HK-2 (cell line): ENCODE data around the gene TRPC3.

Experiments used
- DNase-seq: peaks from one replicate; pipeline ENCODE4 v3.0.0-alpha.2; 2018; ENCODE audit not compliant: unreplicated experiment

TRPC3 gene

DNA sequence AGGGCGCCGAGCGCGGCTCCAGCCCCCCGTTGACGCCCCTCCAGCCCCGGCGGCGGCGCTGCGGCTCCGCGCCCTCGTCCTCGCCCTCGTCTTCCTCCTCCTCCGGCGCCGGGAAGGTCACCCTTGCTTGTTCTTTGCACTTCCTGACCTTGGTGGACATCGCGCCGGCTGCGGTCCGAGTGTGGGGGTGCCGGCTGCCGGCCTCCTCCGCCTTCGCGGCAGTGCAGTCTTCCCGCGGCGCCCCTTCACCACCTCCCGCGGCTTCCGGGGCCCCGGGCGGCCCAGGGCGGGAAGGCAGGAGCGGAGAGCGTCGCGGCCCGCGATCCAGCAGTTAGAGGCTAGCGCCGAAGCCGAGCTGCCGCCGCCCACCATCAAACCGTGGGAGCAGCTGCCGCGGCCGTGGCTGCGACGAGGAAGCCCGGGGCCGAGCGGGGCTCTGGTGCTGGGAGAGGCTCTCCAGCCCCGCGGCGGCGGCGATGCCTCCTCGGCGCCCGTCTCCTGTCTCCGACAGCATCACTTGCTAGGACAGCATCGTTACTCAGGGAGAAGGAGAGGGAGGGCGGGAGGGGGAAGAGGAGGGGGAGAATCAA is at the start of gene TRPC3:
TSS of gene TRPC3 (minus strand) at position 540 of the 590 bp plus-strand sequence. CDS start at position 160, 380 bp downstream.
- peak; percentile 47 for DNase-seq

DNA sequence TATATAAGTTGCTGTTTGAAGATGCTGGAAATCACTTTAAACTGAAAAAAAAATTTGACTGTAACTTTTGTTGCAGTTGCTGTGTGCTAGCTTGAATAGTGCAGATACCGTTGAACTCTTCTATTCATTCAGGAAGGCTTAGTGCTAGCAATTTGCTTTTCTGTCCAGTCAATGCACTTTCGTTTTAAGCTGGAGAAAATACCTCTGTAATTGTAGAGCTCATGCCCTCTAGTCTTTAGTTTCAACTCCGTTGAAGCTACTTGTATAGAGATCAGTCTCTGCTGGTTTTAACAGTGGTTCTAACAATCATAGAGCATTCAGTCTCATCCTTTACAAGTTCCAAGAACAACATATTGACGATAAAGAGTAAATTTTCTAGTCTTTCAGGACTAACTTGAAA is 49.0 kb upstream of the TRPC3 start:
- DNase-seq: no peak

DNA sequence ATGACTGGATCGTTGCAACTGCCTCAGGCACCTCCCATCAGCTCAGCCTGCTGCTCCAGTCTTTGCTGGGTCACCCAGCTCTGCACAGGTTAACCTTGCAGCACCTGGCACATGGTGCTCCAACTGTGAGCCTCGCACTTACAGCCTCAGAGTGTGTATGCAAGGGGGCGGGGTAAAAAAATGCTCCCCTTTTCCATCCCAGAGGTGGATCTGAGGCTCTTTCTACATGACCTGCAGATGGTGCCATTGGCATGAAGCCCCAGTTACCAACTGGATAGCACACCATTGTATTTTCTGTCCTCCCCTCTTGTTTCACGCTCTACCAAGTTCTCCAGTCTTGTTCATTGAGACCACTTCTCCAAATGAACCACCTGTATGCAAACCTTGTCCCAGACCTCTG is 46.2 kb upstream of the TRPC3 start:
- DNase-seq: no peak

DNA sequence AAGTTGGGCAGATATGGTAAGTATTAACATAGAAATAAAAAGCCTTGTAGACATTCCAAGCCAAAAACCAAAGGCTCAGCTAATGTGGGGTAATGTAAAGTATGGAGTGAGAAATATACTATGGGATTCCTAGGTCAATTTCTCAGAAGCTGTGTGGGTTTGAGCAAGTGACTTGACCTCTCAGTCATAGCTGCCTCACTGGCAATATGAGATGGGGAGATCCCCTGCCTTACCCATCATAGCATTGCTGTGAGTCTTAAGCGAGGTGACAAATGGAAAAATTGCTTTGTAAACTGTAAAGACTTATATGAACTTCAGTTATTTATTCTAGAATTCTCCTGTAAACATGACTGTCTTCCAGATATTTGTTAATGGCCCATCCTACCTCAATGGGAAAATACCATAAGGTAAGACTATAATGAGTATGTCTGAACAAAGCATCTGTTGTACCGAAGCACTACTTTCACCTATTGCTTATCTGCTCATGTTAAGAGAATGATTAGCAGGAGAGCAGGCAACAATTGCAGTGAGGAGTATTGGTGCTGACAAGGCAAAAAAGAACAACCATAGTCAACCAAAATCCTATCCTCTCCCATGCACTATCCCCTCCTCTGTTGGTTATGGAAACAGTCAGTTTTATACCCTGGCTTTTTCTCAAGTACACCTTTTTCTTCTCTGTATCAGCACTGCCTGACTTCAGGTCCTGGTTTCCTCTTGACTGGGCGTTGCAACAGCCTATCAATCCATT is 44.1 kb upstream of the TRPC3 start:
- DNase-seq: no peak

DNA sequence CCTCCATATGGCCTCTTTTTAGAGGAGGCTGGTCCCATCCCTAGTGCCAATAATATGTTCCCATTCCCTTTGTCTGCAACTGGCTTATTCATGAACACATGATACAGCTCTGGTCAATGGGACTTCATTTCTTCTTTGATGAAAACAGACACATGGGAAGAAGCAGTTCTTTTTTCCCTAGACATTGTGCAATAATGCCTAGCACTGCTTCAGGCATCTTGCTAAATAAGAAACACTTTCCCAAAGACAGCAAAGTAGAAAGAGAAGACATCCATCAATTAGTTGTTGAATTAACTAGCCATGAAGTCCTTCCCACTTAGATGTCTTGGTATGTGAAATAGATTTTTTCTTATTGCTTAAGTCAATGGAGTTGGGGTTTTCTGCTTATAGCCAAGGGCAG is 40.1 kb upstream of the TRPC3 start:
- DNase-seq: no peak

DNA sequence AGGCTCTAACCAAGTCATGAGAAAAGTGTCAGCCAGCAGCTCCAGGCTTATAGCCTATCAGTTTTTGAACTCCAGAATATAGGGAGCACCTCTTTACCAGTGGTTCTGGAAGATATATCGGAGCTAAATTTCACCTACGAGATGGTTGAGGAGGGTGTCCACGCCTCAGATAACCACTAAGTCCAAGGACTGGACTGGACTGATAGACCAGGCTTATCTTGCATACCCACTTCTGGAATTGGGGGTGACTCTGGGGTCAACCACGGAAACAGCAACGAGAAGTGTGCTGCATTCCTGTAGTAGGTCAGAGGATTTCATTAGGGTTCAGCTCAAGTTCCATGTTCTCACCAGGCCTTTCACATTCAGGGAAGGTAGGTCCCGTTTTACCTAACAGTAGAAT is 38.6 kb upstream of the TRPC3 start:
- no peak for DNase-seq

DNA sequence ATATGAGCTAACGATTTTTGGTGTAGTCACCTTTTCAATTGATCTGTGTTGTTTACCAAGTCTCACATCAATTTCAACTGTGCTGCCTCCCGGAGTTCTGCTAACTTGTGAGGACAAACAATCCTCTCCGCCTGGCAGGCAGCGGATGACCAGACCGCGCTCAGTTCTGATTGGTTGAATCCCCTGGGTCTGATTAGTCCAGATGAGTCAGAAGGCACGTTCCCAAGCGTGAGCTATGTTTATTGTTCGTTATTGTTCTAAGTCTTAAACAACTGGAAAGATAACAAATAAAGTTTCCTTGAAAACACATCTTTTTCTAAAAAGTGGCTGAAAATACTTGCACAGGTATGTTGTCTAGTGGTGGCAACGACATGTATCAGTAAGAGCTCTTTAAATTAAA is 37.9 kb upstream of the TRPC3 start:
- no peak for DNase-seq

DNA sequence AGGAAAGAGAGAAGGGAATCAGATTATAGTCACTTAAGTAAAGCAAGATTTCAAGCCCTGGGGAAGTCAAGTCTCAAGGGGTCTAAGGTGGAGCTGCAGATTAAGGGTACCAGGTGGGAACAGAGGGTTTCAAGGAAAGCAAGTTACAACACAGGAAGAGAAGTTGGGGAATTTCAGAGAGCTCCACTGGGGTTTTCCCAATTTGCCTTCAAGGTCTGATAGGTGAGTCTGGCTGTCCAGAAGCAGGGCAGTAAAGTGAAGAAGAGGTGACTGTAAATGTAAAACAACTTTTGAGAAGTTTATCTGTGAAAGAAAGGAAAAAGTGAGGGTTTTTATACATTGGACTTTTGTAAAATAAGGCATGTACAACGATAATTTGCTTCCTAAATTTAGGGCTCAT is 37.1 kb upstream of the TRPC3 start:
- no peak for DNase-seq

DNA sequence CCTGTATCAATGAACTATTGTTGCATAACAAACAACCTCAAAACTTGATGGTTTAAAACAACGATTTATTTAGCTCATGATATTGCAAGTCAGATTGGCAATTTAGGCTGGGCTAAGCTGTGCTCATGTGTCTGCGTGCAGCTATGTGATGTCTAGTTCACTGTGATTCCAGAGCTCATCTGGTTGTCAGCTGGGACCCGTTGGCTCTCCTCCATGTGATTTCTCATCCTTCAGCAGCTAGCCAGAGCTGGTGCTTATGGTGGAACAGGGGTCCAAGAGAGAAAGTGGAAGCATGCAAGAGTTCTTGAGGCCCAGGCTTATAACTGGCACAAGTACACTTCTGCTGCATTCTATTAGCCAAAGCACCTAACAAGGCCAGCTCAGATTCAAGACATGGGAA is 28.8 kb upstream of the TRPC3 start:
- DNase-seq: no peak

DNA sequence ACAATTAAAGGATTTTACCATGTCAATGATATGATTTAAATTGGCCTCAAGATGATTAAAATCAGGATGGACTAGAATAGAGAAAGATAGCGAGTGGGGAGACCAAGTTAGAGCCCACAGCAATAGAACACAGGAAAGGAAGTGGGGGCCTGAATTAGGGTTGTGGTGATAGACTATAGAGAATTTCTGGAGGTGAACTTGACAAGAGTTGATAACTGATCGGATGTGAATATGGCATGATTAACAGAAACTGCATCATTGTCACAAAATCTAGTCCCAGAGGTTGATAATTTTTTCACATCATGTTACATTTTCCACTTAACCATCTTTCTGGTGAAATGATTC is 26.3 kb upstream of the TRPC3 start:
- DNase-seq: no peak

DNA sequence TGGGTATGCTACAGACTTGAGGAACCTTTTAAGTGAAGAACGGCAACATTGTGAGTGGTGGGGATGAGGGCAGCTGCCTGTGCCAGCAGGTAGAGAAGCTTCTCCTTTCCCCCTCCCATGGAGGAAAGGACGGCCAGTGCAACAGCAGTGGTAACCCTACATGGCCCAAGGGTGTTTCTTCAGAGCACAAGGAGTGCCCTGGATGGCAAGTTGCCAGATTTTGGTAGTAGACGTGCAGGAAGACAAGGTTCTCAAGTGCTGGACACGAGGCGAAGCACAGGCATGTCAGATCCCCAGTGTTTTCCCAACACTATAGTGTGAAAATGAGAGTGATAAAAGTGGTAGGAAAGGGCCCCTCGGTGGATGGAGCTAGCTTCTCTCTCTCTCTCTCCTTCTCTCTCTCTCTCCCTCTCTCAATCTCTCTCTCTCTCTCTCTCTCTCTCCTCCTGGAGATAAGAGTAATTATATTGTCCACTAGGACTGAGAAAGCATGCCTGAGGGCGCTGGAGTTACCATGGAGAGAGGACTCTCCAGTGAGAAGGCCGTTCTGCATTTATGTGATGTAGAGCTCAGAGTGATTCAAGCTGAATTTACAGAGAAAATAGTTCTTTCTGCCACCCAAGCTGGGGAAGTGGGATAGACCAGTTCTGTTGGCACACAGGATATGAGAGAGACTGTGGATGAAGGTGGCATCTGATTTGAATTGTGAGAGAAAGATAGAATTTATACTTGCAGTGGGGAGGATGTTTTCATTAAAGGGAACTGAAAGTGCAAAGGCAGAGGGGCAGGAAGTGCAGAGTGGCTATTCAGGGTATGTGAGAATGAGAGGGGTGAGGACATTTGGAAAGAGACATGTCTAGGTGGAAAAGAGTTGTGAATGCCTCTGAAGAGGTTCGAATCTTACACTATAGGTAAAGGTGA is 25.7 kb upstream of the TRPC3 start:
- DNase-seq: no peak

DNA sequence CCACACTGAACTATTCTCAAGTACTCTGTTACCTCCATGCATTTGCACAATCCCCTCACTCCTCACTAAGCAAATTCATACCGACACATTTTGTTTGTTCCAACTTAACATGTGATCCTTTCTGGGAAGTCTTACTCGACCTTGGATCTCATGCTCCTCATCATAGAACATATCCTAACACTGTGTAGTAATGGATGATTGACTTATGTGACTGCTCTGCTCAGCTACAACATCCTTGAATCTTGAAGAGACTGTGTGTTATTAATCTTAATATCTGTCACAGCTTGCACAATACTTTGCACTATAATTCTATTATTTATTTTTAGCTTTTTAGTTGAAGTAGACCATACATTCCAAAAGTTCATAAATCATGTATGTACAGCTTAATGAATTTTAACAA is 23.9 kb upstream of the TRPC3 start:
- no peak for DNase-seq

DNA sequence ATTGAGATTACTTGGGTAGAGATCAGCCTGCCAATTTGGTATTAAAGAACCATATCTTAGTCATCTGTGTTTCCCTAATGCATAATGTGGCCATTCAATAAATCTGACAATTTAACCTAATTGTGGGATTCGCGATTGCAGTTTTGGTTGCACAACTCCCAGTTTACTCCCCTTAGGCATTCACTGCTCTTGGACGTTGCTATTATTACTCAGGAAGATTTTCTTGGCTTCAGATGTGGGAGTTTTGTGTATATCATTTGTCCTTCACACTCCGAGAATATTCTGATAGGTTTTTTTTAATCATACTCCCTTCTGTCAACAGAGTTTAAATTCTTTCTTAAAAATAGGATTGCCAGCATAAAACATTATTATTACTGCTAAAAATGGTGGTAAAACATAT is 22.0 kb upstream of the TRPC3 start:
- no peak for DNase-seq

DNA sequence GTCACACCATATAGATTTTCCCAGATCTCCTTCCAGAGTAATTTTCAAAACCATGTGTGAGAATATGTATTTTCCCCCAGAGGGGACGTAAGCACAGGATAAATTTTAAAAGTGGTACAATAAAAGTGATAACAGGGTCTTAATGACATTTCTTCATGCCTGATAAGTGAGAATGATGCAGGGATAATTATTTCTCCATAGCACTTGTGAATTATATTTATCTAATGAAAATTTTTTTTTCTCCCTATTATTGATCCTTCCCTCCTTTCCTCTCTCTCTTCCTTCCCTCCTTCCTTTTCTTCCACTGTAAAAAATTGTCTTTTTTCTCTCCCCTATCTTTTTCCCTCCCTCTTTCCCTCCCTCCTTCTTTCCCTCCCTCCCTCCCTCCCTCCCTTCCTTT is 17.0 kb upstream of the TRPC3 start:
- no peak for DNase-seq

DNA sequence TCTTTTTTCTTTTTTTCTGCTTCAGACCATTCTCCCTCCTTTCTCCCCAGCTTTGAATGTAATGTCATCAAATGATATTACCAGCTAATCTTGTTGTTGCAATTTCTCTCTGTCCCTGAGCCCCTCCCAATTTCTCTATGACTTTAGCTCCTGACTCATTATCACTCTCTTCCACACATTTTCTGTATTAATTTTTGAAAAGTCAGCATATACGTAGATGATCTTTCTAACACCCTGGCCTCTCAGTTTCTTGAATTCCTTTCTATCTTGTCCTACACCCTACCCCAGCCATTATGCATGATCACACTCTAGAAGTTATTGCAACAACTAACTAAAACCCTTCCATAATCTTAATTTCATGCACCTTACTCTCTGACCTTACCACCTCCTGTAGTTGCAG is 13.1 kb upstream of the TRPC3 start:
- DNase-seq: no peak

DNA sequence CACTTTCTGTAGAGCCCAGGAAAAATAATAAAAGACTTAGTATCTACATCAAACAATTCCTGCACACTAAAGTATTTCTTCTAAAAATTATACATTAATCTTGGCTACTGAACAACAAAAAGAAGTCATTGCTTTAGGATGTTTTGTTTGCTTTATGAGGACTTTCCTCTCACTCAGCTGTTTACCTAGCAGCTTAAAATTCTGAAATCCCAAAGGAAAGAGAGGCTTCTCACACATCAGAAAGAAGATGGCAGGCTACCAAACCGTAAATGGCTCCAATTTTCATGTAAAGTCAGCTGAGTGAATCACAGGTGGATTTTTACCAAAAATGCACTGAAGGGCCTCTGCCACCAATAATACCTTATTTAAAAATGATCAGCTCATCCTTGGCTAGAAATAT is 9.0 kb upstream of the TRPC3 start:
- no peak for DNase-seq

DNA sequence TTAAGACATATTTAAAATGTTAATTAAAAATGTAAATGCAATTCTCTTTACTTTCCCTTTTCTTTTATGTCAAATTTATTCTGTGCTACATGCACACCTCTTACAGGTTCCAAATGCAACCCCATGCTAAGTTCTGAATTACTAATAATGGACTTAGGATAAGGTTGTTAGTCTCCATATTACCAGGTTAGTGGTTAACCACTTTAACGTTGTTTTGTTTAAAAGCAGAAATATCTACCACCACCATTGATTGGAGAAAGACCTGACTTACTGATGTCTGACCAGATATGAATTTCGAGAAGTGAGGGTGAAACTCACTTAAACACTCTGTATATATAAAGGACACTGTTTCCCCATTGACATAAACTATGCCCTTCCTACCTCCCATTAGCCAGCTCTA is 6.9 kb upstream of the TRPC3 start:
- DNase-seq: no peak

DNA sequence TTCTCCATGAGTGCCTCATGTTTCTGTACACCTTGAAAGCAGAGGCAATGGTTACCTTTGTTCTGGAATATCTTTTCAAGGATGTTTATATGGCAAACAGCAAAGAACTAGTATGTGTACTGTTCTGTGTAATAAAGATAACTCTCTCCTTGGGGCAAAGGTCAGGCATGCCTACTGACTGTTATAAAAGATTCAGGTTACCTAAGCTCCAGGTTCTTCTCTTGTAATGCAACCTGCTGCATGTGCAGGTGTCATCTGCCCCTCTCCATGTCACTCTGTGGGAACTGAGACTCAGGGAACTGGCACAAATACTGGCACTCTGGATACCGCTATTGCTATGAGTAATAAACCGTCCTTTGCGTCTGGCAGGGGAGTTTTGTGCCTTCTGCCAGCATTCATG is 5.4 kb upstream of the TRPC3 start:
- no peak for DNase-seq

DNA sequence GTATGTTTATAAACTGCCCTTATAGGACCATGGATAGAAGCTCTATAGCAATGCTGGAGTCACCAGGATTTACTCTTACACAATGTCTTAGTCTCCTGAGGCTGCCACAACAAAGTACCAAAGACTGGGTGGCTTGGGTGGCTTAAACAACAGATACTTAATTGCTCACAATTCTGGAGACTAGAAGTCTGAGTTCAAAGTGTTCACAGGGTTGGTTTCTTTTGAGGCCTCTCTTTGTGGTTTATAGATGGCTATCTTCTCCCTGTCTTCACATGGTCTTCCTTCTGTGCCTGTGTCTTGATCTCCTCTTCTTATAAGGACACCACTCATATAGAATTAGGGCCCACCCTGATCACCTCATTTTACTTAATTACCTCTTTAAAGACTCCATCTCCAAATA is 2.0 kb upstream of the TRPC3 start:
- DNase-seq: no peak

DNA sequence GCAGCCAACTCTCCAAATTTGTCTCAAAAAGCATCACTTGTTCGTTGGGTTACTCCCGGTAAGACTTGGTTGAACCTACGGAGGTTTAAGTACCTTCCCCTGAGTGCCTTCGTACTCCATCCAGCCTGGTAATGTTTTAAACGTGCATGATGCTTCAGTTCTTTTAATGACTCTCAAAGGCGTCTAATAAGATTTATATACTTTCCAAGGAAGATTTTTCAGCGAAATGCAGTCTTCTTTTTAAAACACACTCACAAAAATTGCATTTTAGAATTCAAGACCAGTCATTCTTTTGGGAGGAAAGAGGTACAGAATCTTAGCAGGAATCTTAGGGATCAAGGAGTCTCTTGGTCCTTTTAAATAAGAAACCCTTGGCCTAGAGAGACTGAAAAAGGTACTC is 430 bp upstream of the TRPC3 start:
- no peak for DNase-seq

DNA sequence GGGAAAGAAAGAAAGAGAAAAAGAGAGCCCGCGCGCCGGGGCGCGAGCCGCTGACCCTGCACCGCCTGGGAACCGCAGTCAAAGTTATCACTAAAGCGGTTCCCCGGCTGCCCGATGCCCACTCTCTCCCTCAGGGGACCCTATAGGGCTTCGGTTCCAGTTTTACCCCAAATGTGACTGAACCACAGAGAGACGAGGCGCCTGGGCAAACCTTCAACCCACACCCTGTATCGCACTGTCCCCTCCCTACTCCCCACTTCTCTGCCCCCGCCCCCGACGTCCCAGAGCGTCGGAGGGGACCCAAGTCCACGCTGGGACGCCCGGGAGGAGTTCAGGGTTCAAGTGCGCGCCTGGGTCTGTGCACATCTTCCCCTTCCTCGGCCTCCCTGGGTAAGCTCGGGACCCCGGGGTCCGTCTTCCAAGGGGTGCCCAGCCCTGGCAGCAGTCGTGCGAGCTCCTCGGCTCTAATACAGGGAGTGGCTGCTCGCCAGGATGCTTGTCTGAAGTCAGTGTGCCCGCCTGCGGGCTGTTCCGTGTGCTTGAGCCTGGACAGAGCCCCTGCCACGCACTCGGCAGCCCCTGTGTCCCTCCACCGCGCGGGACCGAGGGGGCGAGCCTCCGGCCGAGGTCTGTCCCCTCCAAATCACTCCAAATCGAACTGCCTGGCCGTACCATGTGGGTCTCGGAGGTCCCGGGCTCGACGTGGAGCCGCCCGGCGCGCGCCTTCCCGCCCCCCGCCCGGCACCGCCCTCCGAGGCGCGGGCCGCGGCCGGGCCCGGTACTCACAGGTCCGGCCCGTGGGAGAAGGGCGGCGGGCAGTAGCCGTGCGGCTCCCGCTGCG is 960 bp downstream of the TRPC3 start:
- peak; percentile 20 for DNase-seq

DNA sequence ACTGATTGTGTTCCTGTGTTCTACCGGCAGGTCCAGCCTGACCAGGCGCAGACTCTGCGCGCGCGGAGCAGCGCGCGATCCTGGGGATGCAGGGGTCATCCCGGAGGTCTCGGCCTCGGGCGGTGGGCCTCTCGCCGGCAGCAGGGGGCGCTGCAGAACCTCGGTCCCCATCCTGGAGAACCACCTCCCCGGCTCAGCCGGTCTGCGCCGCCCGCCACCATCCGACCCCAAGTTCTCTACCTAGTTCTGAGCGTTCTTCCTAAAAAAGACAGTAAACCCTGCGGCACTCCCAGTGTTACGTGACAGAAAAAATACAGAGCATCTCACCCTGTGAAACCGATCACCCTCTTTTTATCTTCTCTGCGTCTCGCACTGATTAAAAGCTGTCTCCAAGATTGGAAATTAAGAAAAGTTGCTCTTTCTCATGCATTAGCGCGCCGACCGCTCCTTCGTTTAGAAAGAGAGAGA is 1.6 kb downstream of the TRPC3 start:
- peak; percentile 70 for DNase-seq
